ENCODE results near the gene ARVCF.
"Not testable (repeated sequence)": the region's sequence is repeated elsewhere in the genome, so short reads cannot be mapped to it uniquely, and the experiment has no call there.

The ARVCF gene

DNA sequence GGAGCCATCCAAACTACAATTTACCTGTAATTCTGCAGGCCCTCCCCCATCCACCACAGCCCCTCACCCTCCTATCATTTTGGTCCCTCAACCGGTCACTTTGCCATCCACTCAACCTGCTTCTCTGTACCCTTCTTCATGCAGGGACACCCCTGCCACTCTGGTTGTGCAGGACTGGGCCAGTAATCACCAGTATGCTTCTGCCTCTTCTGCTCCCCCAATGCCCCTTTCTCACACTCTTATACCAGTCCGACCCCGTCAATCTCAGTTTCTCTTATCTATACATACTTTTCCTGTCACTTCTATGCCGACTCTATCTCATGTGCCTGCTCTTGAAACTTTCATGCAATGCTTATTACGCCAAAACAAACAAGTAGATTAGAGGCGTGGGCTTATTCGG is 80.1 kb downstream of the ARVCF start:
- DNase-seq (ENCODE audit: low read depth) = no peak
- TF ChIP-seq, protein P1, sequence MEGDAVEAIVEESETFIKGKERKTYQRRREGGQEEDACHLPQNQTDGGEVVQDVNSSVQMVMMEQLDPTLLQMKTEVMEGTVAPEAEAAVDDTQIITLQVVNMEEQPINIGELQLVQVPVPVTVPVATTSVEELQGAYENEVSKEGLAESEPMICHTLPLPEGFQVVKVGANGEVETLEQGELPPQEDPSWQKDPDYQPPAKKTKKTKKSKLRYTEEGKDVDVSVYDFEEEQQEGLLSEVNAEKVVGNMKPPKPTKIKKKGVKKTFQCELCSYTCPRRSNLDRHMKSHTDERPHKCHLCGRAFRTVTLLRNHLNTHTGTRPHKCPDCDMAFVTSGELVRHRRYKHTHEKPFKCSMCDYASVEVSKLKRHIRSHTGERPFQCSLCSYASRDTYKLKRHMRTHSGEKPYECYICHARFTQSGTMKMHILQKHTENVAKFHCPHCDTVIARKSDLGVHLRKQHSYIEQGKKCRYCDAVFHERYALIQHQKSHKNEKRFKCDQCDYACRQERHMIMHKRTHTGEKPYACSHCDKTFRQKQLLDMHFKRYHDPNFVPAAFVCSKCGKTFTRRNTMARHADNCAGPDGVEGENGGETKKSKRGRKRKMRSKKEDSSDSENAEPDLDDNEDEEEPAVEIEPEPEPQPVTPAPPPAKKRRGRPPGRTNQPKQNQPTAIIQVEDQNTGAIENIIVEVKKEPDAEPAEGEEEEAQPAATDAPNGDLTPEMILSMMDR (conservative IDR thresholded peaks at IDR 0.05; ENCODE audit: low read length) = no peak
- H3K4me3 ChIP-seq (ENCODE audit: low read length) = no peak overlapping the region

DNA sequence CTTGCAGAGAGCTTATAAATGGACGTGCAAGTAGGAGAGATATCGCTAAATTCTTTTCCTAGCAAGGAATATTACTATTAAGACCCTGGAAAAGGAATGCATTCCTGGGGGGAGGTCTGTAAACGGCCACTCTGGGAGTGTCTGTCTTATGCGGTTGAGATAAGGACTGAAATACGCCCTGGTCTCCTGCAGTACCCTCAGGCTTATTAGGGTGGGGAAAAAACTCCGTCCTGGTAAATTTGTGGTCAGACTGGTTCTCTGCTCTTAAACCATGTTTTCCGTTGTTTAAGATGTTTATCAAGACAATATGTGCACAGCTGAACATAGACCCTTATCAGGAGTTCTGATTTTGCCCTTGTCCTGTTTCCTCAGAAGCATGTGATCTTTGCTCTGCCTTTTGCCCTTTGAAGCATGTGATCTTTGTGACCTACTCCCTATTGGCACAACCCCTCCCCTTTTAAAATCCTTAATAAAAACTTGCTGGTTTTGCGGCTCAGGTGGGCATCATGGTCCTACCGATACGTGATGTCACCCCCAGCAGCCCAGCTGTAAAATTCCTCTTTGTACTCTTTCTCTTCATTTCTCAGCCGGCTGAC is 81.4 kb downstream of the ARVCF start:
- not testable (repeated sequence) for H3K4me3 ChIP-seq (ENCODE audit: low read length); DNase-seq (ENCODE audit: low read depth)

DNA sequence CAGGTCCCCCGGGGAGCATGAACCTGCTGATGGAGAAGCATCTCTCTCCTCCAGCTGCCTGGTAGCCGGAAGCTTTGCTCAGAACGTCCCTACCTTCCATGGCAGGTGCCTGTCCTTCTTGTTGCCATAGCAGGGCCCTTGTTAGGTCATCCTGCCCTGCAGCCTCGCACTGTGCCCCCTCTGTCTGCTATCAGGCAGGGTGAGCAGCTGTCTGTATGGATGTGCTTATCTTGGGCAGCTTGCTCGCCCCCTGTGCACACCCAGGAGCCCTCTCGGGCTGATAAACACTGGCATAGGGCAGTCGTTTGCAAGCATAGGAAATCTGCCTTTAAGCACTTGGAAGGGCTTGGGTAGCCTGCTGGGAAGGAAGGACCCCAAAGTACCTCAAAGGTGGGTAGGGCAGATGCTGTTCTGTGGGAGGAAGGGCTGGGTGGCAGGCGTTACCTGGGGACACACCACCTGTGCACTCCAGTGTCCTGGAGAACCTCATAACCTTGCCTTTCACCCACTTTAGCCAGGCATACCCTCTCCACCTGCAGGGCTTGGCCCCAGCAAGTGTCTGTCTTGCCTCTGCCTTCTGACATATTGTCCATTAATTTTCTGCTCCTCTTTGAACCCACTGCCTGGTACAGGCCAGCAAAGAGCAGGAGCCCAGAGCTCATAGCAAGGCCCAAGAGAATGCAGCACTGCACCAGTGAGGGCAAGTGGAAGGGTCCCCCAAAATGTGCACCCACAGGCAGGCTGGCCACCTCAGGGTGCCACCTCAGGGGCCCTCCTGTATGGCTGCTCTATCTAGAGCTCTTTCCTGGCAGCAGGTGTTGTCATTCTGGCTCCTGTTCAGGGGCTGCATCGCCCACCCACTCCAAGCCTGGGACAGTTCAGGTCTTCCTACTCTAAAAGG is 83.0 kb downstream of the ARVCF start:
- H3K4me3 ChIP-seq (ENCODE audit: low read length) = no peak overlapping the region
- DNase-seq (ENCODE audit: low read depth) = no peak
- TF ChIP-seq, protein P1 (conservative IDR thresholded peaks at IDR 0.05; ENCODE audit: low read length) = no peak

DNA sequence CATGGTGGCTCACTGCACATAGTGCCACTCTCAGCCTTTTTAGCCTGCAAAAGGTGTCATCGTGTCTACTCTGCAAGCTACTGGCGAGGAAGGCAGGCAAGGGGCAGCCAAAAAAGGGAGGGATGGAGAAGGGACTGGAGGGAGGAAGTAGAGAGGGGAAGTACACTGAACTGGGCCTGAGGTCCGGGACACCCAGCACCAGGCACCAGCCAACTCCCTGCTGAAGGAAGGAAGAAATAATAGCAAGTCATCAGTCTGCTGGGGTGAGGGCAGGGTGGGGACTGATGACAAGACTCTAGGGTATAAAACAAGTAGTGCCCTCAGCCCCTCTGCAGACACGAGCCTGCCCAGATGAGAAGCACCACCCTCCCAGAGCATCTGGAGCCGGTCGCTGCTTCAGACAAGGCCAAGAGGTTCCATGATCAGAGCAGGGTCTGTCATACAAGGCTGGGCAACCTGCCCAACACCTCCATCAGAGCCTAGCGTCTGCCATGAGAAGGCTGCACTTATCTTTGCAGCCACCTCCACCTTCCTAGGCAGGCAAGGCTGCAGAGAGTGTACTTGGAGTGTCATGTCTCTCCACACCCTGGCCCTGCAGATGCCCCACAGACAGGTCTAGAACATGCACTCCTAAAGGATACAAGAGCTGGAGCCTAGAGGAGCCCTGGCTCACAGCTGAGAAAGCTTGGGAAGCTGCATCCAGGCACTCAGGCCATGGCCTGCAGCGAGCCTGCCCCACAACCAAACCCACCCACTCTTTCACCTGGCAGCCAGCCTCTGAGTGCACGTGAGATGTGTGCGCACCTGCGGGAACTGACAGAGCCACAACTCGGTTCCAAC is 84.0 kb downstream of the ARVCF start:
- no peak overlapping the region for H3K4me3 ChIP-seq (ENCODE audit: low read length)
- TF ChIP-seq, protein P1 (conservative IDR thresholded peaks at IDR 0.05; ENCODE audit: low read length) = no peak
- DNase-seq (ENCODE audit: low read depth) = no peak

DNA sequence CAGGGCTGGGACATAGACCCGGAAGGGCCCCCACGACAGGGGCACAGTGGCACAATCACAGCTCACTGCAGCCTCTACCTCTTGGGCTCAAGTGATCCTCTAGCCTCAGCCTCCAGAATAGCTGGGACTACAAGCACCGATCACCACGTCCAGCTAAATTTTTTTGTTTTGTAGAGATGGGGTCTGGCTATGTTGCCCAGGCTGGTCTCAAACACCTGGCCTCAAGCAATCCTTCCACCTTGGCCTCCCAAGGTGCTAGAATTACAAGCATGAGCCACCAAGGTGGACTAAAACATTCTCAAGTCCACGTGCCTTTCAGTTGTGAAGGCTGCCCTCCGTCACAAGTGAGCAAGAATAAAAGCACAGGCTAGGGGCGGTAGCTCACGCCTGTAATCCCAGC is 85.1 kb downstream of the ARVCF start:
- TF ChIP-seq, protein P1 (conservative IDR thresholded peaks at IDR 0.05; ENCODE audit: low read length) = no peak
- no peak overlapping the region for H3K4me3 ChIP-seq (ENCODE audit: low read length)
- DNase-seq (ENCODE audit: low read depth) = no peak

DNA sequence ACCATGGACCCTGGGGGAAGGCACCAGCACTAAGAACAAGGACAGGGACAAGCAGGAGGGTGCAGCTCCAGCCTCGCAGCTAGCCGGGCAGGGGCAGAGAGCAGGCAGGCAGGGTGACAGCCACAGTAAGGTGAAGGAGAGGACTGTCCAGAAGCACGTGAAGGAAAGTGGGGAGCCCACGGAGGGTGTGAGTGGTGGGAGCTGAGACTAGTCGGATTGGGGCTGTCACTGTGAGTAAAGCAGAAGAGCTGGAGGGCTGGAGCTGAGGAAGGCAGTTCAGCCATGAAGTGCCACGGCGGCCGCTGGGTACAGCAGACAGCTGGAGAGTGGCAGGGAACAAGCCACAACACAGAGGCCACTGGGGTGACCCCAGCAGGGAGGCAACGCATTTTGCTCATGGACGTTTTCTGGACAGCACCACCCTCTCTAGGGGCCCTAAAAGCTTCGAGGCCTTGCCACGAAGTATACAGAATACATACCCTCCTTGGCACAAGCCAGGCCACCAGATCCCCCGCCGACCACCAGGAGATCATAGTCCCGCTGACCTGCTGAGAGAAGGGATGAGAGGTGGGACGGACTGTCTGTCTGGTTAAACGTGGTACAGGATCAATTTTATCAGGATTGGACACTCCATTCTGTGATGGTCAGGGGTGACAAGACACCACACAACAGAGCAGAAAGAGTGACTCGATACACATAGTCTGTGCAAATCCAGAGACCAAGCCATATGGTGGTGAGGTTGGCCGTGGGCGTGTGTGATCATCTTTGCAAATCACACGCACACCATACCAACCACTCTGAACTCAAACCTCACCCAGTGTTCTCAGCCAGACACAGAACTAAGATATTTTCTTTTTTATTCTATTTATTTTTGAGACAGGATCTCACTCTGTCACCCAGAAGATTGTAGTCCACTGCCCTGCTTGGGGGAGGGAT is 85.8 kb downstream of the ARVCF start:
- H3K4me3 ChIP-seq (ENCODE audit: low read length) = no peak overlapping the region
- no peak for DNase-seq (ENCODE audit: low read depth)
- TF ChIP-seq, protein P1 (conservative IDR thresholded peaks at IDR 0.05; ENCODE audit: low read length) = no peak

Data from AG10803 (cell line).